Endothelial cell of umbilical vein (primary cell): ENCODE measurements around the gene ACVRL1. TPM values are rescaled to one million over a fixed set of nuclear protein-coding genes. Genes with fewer than 3 reads are reported as not detected.

ENCODE experiments used
- BruUV-seq: library from RNA; stranded (reverse); fragments of 400-500 nt; replicated peaks from 2 replicates; lab custom pipeline; 2021; lab: Mats Ljungman, UMichigan
- CTCF ChIA-PET: fragments of 300-600, 350-600 bp; sonication (Branson Sonifier 250); formaldehyde crosslinking; loops from one replicate; lab custom pipeline; 2021; ENCODE audit warnings: antibody characterized with exemption, inconsistent platforms; lab: Charles Lee
- POLR2A ChIA-PET: fragments of 300-600, 350-600 bp; sonication (Branson Sonifier 250); formaldehyde crosslinking; loops from one replicate; lab custom pipeline; 2021; ENCODE audit warnings: antibody characterized with exemption, inconsistent platforms; lab: Charles Lee
- DNase-seq: peaks from one replicate; pipeline ENCODE4 v3.0.0-alpha.2; 2011; ENCODE audit warnings: low read depth, low spot score
- FAIRE-seq: peaks from 2 replicates; lab custom pipeline; 2011; peaks lifted over from hg19 to GRCh38; lab: Jason Lieb, UNC
- H2AFZ ChIP-seq: 2 replicates; pipeline ENCODE4 v1.6.0; 2012; ENCODE audit warnings: low read depth, low read length, control low read depth, inconsistent platforms
- H3K27ac ChIP-seq: 2 replicates; pipeline ENCODE4 v1.5.1; 2011; ENCODE audit warnings: low read depth, mild to moderate bottlenecking, control low read depth, low read length, moderate library complexity; ENCODE audit not compliant: insufficient read depth
- H3K27me3 ChIP-seq, 2 experiments: 2 replicates each; pipeline versions ENCODE4 v1.6.0 to v1.6.1; 2011; ENCODE audit warnings: low read length in 2 of 2, mixed read lengths in 1 of 2; ENCODE audit not compliant: control insufficient read depth in 2 of 2, insufficient read depth in 2 of 2
- H3K36me3 ChIP-seq, 2 experiments: 2 replicates in 1 of 2; 3 replicates in 1 of 2; pipeline ENCODE4 v1.5.1; 2011; ENCODE audit warnings: low read length in 2 of 2, mild to moderate bottlenecking in 1 of 2, moderate library complexity in 1 of 2; ENCODE audit not compliant: control insufficient read depth in 2 of 2, insufficient read depth in 2 of 2; ENCODE audit errors: extremely low read depth in 1 of 2
- H3K4me1 ChIP-seq: 3 replicates; pipeline ENCODE4 v1.5.1; 2011; ENCODE audit warnings: mild to moderate bottlenecking, low read length; ENCODE audit not compliant: control insufficient read depth, insufficient read depth; ENCODE audit errors: extremely low read depth
- H3K4me2 ChIP-seq: 2 replicates; pipeline ENCODE4 v1.6.1; 2011; ENCODE audit warnings: low read length, control low read depth, mixed read lengths; ENCODE audit not compliant: insufficient read depth
- H3K4me3 ChIP-seq, 3 experiments: fragments of 200-600 bp in 1 of 3; sonication (generic), shearing (Covaris generic) in 1 of 3; replicated peaks in 1 of 3; 2 replicates each; pipeline ENCODE4 v1.5.1; 2011 to 2016; ENCODE audit warnings: control low read depth in 3 of 3, low read length in 3 of 3, mild to moderate bottlenecking in 2 of 3, inconsistent platforms in 1 of 3, low read depth in 1 of 3, moderate library complexity in 1 of 3; ENCODE audit not compliant: insufficient read depth in 1 of 3
- H3K79me2 ChIP-seq: 2 replicates; pipeline ENCODE4 v1.6.0; 2012; ENCODE audit warnings: low read length, inconsistent platforms; ENCODE audit not compliant: control insufficient read depth, insufficient read depth
- H3K9ac ChIP-seq: replicated peaks from 2 replicates; pipeline ENCODE3; 2011; ENCODE audit warnings: low read length, control low read depth; ENCODE audit not compliant: insufficient read depth; ENCODE audit errors: extremely low read depth
- H3K9me1 ChIP-seq: replicated peaks from 3 replicates; pipeline ENCODE4 v1.6.0; 2011; ENCODE audit warnings: mild to moderate bottlenecking, low read length; ENCODE audit not compliant: control insufficient read depth, insufficient read depth; ENCODE audit errors: extremely low read depth
- H3K9me3 ChIP-seq: replicated peaks from 2 replicates; pipeline ENCODE4 v1.5.1; 2012; ENCODE audit warnings: low read length, inconsistent platforms; ENCODE audit not compliant: control insufficient read depth, insufficient read depth
- H4K20me1 ChIP-seq: replicated peaks from 2 replicates; pipeline ENCODE3; 2011; ENCODE audit warnings: mild to moderate bottlenecking, low read length; ENCODE audit not compliant: control insufficient read depth, insufficient read depth; ENCODE audit errors: extremely low read depth
- EZH2 ChIP-seq: IDR thresholded peaks from 2 replicates; pipeline ENCODE4 v1.6.1; 2012; ENCODE audit warnings: borderline replicate concordance, low read depth, mild to moderate bottlenecking, moderate library complexity, low read length, inconsistent platforms; ENCODE audit not compliant: severe bottlenecking
- FOS ChIP-seq: IDR thresholded peaks from 2 replicates; pipeline ENCODE4 v1.6.1; 2011; ENCODE audit warnings: mild to moderate bottlenecking, low read length, moderate library complexity, borderline replicate concordance; ENCODE audit not compliant: insufficient read depth
- GATA2 ChIP-seq: IDR thresholded peaks from 2 replicates; pipeline ENCODE4 v1.7.0; 2011; ENCODE audit warnings: low read depth, mild to moderate bottlenecking, moderate library complexity, mixed read lengths, low read length; ENCODE audit not compliant: insufficient read length, insufficient read depth
- JUN ChIP-seq: IDR thresholded peaks from 2 replicates; pipeline ENCODE4 v1.6.1; 2011; ENCODE audit warnings: borderline replicate concordance, low read depth; ENCODE audit not compliant: insufficient read length, insufficient read depth
- MYC ChIP-seq: IDR thresholded peaks from one replicate; pipeline ENCODE4 v1.6.1; 2011; ENCODE audit warnings: mild to moderate bottlenecking, low read depth, low read length
- POLR2A ChIP-seq: IDR thresholded peaks from 2 replicates; pipeline ENCODE4 v1.6.1; 2012; ENCODE audit warnings: low read depth, mild to moderate bottlenecking, control low read depth, low read length
- POLR2AphosphoS5 ChIP-seq: IDR thresholded peaks from 2 replicates; pipeline ENCODE4 v1.6.1; 2012; ENCODE audit warnings: low read depth, mild to moderate bottlenecking, control low read depth, low read length, moderate library complexity; ENCODE audit not compliant: insufficient read depth
- dilution Hi-C: fragments of 300-500 bp; cut with MboI; formaldehyde crosslinking; loops from one replicate; pipeline ENCODE4 v1.15.0; 2019; ENCODE audit warnings: low sequenced_read_pairs; ENCODE audit not compliant: extremely low pct_ligation_motif_present
- intact Hi-C: fragments of 100-400 bp; cut with micrococcal nuclease; formaldehyde crosslinking; loops from one replicate; pipeline ENCODE4 v1.10.0; 2022
- polyA plus RNA-seq, 4 experiments: library from polyadenylated mRNA; depleted of rRNA in 3 of 4; stranded (reverse) in 3 of 4; unstranded in 1 of 4; fragments of >200 nt; gene quantifications; 2 replicates each; pipeline versions ENCODE4 v1.2.1 to v1.2.3, GENCODE V29; 2011 to 2012; ENCODE audit warnings: missing spikeins in 1 of 4
- total RNA-seq: library from RNA; stranded (reverse); gene quantifications from 2 replicates; pipeline ENCODE4 v1.2.3, GENCODE V29; 2021
- TF ChIP-seq, protein P1 (sequence below), 2 donors: IDR thresholded peaks; 1 replicate in 1 of 2; 2 replicates in 1 of 2; pipeline ENCODE4 v1.5.1; 2011; ENCODE audit warnings: low read length in 2 of 2, mild to moderate bottlenecking in 2 of 2, moderate library complexity in 2 of 2, control low read depth in 1 of 2, inconsistent platforms in 1 of 2, low read depth in 1 of 2; ENCODE audit not compliant: insufficient read depth in 1 of 2; ENCODE audit errors: extremely low read depth in 1 of 2
- TF ChIP-seq, protein P2 (sequence below): IDR thresholded peaks from 2 replicates; pipeline ENCODE4 v1.6.1; 2011; ENCODE audit not compliant: insufficient read depth, insufficient read length

Gene ACVRL1
- total and polyA plus RNA-seq, 2 donors (not counting 3 experiments of a cell fraction or from before 2014, with no cell fraction given), result 355 to 404 TPM

- Histone ChIP-seq H4K20me1 (no peaks in the 10 kb centered on the region), H3K27me3 (no peaks in the 10 kb centered on the region), H3K9me1 (no peaks in the 10 kb centered on the region), H3K4me2 (no peak overlapping the region), H3K27ac (no peak overlapping the region), H3K9me3 (no peaks in the 10 kb centered on the region), H3K4me3 (no peak overlapping the region), H3K9ac (no peak overlapping the region), H3K79me2 (no peaks in the 10 kb centered on the region), H2AFZ (no peak overlapping the region), H3K36me3 (no peaks in the 10 kb centered on the region), H3K4me1 (peaks cover 6% of the 10 kb centered on the region)
- TF ChIP-seq EZH2 (no peak), FOS (no peak), JUN (no peak)
- dilution Hi-C loops, result no loop called here
- intact Hi-C loops, result no loop called here
- CTCF ChIA-PET, result interaction anchor here (1.2 to 1.6 kb wide), 2 partner anchors 9 to 23 kb away, joined by 3 to 8 read pairs; no protein-coding TSS in a partner anchor
- POLR2A ChIA-PET, result interaction anchor here (0.7 kb wide), 1 partner anchor 1521 kb away, joined by 4 read pairs; no protein-coding TSS in a partner anchor
- BruUV-seq, result no TSS peak
- DNase-seq, result no peak
- FAIRE-seq, result no peak
Measured at GRCh38 chr12:51866762-51867161, 40.5 kb upstream of the ACVRL1 start.

DNA sequence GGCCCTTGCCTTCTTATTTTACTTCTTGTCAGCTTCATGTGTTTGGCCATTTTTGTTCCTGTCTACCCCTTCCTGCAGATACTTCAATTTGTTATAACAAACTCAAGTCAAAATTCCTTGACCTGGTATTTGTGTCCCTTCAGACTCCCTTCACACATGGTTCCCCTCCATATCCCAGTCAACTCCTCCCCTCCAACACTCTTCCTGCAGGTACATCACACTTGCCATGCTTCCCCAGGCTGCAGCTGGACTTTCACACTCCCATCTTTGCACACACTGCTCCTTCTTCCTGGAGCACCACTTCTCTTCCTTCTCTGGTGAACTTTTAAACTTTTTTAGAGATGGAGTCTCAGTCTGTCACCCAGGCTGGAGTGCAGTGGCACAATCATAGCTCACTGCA is 39.9 kb upstream of the ACVRL1 start:
- no peak for FAIRE-seq
- H2AFZ ChIP-seq, result no peak overlapping the region
- no peak for DNase-seq
- intact Hi-C loops, result no loop called here
- dilution Hi-C loops, result no loop called here
- H3K27me3 ChIP-seq, result no peaks in the 10 kb centered on the region
- H3K9me3 ChIP-seq, result no peaks in the 10 kb centered on the region
- ChIA-PET POLR2A (no interaction called here), CTCF (interaction anchor here (1.2 to 1.6 kb wide), 2 partner anchors 8 to 22 kb away, joined by 3 to 8 read pairs; no protein-coding TSS in a partner anchor)
- no peaks in the 10 kb centered on the region for H3K36me3 ChIP-seq
- H3K4me2 ChIP-seq, result no peak overlapping the region
- TF ChIP-seq POLR2A (no peak), EZH2 (no peak), POLR2AphosphoS5 (no peak), JUN (no peak), MYC (no peak), FOS (no peak), GATA2 (no peak)
- TF ChIP-seq, protein P1, sequence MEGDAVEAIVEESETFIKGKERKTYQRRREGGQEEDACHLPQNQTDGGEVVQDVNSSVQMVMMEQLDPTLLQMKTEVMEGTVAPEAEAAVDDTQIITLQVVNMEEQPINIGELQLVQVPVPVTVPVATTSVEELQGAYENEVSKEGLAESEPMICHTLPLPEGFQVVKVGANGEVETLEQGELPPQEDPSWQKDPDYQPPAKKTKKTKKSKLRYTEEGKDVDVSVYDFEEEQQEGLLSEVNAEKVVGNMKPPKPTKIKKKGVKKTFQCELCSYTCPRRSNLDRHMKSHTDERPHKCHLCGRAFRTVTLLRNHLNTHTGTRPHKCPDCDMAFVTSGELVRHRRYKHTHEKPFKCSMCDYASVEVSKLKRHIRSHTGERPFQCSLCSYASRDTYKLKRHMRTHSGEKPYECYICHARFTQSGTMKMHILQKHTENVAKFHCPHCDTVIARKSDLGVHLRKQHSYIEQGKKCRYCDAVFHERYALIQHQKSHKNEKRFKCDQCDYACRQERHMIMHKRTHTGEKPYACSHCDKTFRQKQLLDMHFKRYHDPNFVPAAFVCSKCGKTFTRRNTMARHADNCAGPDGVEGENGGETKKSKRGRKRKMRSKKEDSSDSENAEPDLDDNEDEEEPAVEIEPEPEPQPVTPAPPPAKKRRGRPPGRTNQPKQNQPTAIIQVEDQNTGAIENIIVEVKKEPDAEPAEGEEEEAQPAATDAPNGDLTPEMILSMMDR (IDR thresholded peaks at IDR 0.05; ENCODE audit: extremely low read depth in 1 of 2, insufficient read depth in 1 of 2, low read depth in 1 of 2, low read length in 2 of 2), result no peak
- TF ChIP-seq, protein P2, sequence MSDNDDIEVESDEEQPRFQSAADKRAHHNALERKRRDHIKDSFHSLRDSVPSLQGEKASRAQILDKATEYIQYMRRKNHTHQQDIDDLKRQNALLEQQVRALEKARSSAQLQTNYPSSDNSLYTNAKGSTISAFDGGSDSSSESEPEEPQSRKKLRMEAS, result no peak
- H4K20me1 ChIP-seq, result no peaks in the 10 kb centered on the region
- BruUV-seq, result no TSS peak
- no peaks in the 10 kb centered on the region for H3K79me2 ChIP-seq
- H3K9ac ChIP-seq, result no peak overlapping the region
- H3K9me1 ChIP-seq, result no peaks in the 10 kb centered on the region
- H3K4me1 ChIP-seq, result peaks cover 6% of the 10 kb centered on the region
- no peak overlapping the region for H3K4me3 ChIP-seq
- no peak overlapping the region for H3K27ac ChIP-seq
